ENCODE measurements around the gene KIF16B. TPM values are rescaled to one million over a fixed set of nuclear protein-coding genes. Genes with fewer than 3 reads are reported as not detected.

The KIF16B gene
- total RNA-seq, 1 donor from 2014 or later: 8.1 TPM

DNA sequence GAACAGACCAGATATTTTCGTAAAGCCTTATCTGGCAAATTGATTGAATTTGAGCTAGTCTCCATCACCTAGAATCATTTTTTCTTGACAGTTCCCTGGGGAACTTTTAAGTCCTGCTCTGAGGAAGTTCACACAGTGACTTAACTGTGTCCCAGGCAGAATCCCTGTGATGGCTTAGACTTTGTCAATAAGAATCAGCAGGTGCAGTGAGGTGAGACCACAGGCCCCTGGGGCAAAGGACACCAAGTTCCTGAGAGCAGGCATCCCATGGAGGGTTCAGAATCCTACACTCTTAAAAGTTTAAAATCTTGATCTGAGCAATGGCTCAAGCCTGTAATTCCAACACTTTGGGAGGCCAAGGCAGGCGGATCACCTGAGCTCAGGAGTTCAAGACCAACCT, 13.0 kb downstream of the KIF16B start:
- Mint-ChIP-seq H3K27me3 (ENCODE audit: insufficient read depth) (no peaks in the 10 kb centered on the region), H3K9me3 (peaks cover 3% of the 10 kb centered on the region), H3K36me3 (ENCODE audit: low read depth) (no peaks in the 10 kb centered on the region), H3K4me1 (ENCODE audit: low read depth) (peaks cover 6% of the 10 kb centered on the region), H3K4me3 (no peak overlapping the region), H3K27ac (no peak overlapping the region)
- intact Hi-C loops (cut with micrococcal nuclease): no loop called here
- no peak for DNase-seq (ENCODE audit: low spot score)

DNA sequence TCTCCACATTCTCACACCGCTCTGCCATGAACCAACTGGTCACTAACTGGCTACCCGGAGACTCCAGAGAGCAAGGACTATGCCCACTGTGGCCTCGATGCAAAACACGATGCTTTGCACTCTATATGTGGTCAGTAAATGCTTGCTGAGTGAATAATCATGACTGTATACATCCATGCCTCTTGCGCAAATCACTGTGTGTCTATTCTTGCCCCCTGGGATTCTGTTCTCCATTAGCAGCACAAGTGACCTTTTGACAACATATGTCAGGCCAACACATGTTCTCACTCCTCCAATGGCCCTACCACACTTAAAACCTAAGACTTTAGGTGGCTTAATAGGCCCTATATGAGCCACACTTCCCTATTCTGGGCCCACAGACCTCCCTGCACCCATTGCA, 16.9 kb downstream of the KIF16B start:
- H3K4me1 Mint-ChIP-seq (ENCODE audit: low read depth): no peaks in the 10 kb centered on the region
- H3K27me3 Mint-ChIP-seq (ENCODE audit: insufficient read depth): no peaks in the 10 kb centered on the region
- H3K9me3 Mint-ChIP-seq: peaks cover 3% of the 10 kb centered on the region
- H3K4me3 Mint-ChIP-seq: no peak overlapping the region
- no peak for DNase-seq (ENCODE audit: low spot score)
- no peak overlapping the region for H3K27ac Mint-ChIP-seq
- peaks cover 5% of the 10 kb centered on the region for H3K36me3 Mint-ChIP-seq (ENCODE audit: low read depth)
- intact Hi-C loops (cut with micrococcal nuclease): no loop called here

DNA sequence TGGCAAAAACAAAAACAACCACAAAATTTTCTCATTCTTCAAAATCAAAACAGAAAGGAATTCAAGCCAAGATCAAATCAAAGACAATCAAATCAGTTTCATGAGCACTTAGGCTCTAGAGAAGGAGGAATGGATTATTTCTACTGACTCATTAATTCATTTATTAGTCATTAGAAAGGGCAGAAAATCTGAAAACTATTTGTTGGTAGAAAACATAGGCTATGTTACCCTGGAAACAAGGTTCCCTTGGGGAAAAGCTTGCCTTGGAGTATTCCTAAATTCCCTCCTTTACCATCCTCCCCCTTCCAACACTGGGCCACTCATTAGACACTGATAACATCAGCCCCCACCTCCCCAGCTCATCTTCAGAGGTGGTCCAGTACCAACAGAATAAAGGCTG, 17.5 kb downstream of the KIF16B start:
- no peak for DNase-seq (ENCODE audit: low spot score)
- H3K27me3 Mint-ChIP-seq (ENCODE audit: insufficient read depth): no peaks in the 10 kb centered on the region
- no peaks in the 10 kb centered on the region for H3K4me1 Mint-ChIP-seq (ENCODE audit: low read depth)
- no peak overlapping the region for H3K4me3 Mint-ChIP-seq
- H3K27ac Mint-ChIP-seq: no peak overlapping the region
- peaks cover 3% of the 10 kb centered on the region for H3K9me3 Mint-ChIP-seq
- H3K36me3 Mint-ChIP-seq (ENCODE audit: low read depth): peaks cover 6% of the 10 kb centered on the region
- intact Hi-C loops (cut with micrococcal nuclease): no loop called here

DNA sequence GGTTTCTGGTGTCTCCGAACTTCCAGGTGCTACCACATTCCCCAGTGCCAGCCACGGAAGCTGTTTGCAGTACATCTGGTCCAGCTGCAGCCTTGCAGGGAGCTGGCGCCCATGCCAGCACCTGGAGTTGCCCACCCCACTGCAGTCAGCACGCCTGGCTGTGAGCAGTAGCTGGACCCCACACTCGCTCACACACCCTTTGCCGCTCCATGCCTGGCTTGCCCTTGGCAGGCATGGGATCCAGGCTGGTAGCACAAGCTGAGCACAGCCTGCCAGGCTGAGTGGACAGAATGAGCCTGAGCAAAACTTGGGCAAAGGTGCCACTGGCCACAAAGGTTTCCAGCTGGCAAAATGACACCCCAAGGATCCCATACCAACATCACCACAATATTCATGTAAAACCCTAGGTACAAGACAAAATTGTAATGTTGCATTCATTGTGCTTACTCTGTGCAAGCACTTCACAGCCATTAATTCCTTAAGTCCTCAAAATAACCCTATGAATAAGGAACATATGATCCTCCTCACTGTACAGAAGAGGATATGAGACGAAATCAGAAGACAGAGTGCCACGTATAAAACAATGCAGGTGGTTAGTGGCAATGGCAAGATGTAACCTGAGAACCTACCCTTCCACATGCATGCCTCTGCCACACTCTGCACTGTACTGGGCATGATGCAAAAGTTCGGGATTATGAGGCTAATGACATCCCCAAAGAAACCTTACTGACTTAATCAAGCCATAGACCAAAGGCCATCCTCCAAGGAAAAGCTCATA, 18.3 kb downstream of the KIF16B start:
- Mint-ChIP-seq H3K27me3 (ENCODE audit: insufficient read depth) (no peaks in the 10 kb centered on the region), H3K4me1 (ENCODE audit: low read depth) (no peaks in the 10 kb centered on the region), H3K27ac (no peak overlapping the region), H3K4me3 (no peak overlapping the region), H3K36me3 (ENCODE audit: low read depth) (peaks cover 6% of the 10 kb centered on the region), H3K9me3 (peaks cover 3% of the 10 kb centered on the region)
- DNase-seq (ENCODE audit: low spot score): no peak
- intact Hi-C loops (cut with micrococcal nuclease): no loop called here

DNA sequence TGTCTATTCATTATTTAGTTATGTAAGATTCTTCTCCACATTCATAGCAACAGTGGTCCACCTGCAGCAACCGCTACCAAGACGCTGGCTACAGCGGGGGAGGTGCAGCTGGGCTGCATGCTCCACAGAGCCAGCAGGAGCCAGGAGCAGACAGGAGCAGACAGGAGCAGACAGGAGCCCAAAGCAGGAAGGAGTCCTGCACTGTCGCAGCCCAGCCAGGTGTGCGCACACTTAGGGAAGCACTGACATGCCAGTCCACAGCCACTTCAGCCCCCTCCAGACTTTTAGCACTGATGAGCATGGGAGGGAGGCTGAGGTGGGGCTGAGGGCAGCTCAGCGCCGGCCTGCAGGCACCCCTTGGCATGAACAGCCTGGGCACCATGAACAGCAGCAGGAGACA, 19.6 kb downstream of the KIF16B start:
- Mint-ChIP-seq H3K27ac (no peak overlapping the region), H3K4me1 (ENCODE audit: low read depth) (no peaks in the 10 kb centered on the region), H3K36me3 (ENCODE audit: low read depth) (peaks cover 6% of the 10 kb centered on the region), H3K4me3 (no peak overlapping the region), H3K9me3 (peaks cover 3% of the 10 kb centered on the region), H3K27me3 (ENCODE audit: insufficient read depth) (no peaks in the 10 kb centered on the region)
- intact Hi-C loops (cut with micrococcal nuclease): no loop called here
- DNase-seq (ENCODE audit: low spot score): no peak

DNA sequence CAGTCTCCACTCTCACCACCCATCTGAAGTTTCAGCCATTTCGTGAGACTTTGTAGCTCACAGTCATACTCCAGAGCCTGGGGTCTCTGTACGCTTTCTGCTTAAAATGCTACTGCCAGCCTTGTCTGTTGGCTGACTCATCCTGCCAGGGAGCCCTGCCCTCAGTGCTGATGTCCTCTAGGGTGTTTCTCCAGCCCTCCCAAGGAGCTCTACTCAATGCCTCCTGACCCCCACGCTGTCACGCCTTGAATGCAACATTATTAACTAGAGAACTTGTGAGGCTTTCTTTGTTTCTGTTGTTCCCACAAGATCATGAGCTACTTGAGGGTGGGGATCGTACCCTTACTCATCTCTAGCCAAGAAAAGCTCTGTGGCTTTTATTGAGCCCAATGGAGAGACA, 20.1 kb downstream of the KIF16B start:
- Mint-ChIP-seq H3K9me3 (peaks cover 3% of the 10 kb centered on the region), H3K27me3 (ENCODE audit: insufficient read depth) (no peaks in the 10 kb centered on the region), H3K36me3 (ENCODE audit: low read depth) (peaks cover 6% of the 10 kb centered on the region), H3K4me1 (ENCODE audit: low read depth) (no peaks in the 10 kb centered on the region), H3K4me3 (no peak overlapping the region), H3K27ac (no peak overlapping the region)
- no peak for DNase-seq (ENCODE audit: low spot score)
- intact Hi-C loops (cut with micrococcal nuclease): no loop called here

DNA sequence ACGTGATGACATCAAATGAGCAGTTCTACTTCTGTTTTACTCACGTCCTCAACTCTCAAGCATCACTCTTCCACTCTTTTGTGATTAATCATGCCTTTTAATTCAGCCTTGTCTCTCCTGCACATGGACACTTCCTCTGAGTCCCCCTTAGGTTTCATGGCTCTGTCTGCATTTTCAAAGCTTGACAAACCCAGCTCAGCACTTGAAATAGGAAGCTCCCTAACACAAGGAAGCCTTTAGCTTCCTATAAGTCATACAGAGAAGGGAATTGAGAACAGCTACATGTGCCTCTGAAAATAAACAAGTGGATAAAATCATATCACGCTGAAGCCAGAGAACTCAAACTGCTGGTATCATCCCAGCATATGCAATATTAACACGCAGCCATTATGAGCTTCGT, 21.2 kb downstream of the KIF16B start:
- Mint-ChIP-seq H3K27ac (no peak overlapping the region), H3K4me1 (ENCODE audit: low read depth) (no peaks in the 10 kb centered on the region)

DNA sequence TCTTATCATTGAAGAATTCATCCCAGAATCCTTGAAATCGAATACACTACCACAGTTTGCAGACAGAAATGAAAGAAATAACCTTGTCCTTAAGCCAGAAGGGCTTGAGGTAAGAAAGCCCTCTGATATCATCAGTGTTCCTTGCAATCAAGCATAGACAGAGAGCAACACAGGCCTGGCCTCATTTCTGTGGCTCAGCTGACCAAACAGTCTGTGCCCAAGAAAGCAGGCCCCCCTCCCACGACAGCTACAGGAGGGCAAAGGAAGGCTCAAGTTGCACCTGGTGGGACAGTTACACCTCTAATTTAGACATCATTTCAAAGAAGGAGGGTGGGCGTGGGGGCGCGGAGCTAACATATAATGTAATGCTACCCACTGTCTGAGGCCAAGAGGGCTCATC, 21.6 kb downstream of the KIF16B start:
- intact Hi-C loops (cut with micrococcal nuclease): no loop called here

More for the DNA sequence above, 21.2 kb downstream of the KIF16B start:
- H3K36me3 Mint-ChIP-seq (ENCODE audit: low read depth): peaks cover 6% of the 10 kb centered on the region
- no peak overlapping the region for H3K4me3 Mint-ChIP-seq
- peaks cover 3% of the 10 kb centered on the region for H3K9me3 Mint-ChIP-seq
- no peak for DNase-seq (ENCODE audit: low spot score)
- intact Hi-C loops (cut with micrococcal nuclease): no loop called here
- no peaks in the 10 kb centered on the region for H3K27me3 Mint-ChIP-seq (ENCODE audit: insufficient read depth)

DNA sequence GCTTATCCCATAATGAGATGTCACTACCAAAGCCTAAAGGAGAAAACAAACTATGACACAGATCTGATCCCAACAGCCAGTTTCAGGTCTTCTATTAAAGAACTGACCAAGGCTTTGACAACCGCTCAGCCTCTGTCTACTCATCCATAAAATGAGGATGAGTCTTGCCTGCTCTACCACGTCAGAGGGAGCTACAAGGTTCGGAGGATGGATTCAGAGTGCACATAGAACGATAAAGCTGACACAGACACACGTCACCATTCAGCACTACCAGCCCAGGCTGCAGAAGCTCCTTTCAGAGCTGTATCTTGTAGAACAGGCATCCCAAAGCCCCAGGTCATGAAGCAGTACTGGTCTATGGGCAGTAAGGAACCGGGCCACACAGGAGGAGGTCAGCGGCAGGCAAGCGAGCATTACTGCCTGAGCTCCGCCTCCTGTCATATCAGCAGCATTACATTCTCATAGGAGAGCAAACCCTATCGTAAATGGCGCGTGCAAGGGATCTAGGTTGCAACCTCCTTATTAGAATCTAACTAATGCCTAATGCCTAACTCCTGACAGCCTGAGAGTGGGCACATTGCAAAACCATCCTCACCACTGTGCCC, 25.1 kb downstream of the KIF16B start:
- no peak overlapping the region for H3K27ac Mint-ChIP-seq
- H3K4me3 Mint-ChIP-seq: no peak overlapping the region
- intact Hi-C loops (cut with micrococcal nuclease): no loop called here
- no peaks in the 10 kb centered on the region for H3K4me1 Mint-ChIP-seq (ENCODE audit: low read depth)
- no peaks in the 10 kb centered on the region for H3K27me3 Mint-ChIP-seq (ENCODE audit: insufficient read depth)
- peaks cover 6% of the 10 kb centered on the region for H3K36me3 Mint-ChIP-seq (ENCODE audit: low read depth)
- H3K9me3 Mint-ChIP-seq: peaks cover 3% of the 10 kb centered on the region
- DNase-seq (ENCODE audit: low spot score): no peak

More for the DNA sequence above, 21.6 kb downstream of the KIF16B start:
- Mint-ChIP-seq H3K27me3 (ENCODE audit: insufficient read depth) (no peaks in the 10 kb centered on the region), H3K4me1 (ENCODE audit: low read depth) (no peaks in the 10 kb centered on the region), H3K27ac (no peak overlapping the region), H3K9me3 (peaks cover 3% of the 10 kb centered on the region), H3K4me3 (no peak overlapping the region), H3K36me3 (ENCODE audit: low read depth) (peaks cover 6% of the 10 kb centered on the region)
- no peak for DNase-seq (ENCODE audit: low spot score)

DNA sequence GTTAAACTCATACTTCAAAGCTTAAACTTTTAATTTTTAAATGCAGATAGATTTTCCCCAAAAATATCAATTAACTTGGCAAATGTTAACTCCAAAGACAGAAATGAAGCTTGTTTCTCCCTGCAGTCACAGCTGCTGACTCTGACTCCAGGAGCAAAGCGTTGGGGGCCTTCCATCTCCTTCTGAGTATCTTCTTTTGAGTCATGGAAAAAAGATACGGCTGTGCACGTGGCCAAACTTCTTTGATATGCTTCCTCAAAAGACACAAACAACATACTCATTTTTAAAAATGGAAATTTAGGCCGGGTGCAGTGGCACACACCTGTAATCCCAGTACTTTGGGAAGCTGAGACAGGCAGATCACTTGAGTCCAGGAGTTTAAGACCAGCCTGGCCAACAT, 28.3 kb downstream of the KIF16B start:
- no peak overlapping the region for H3K27ac Mint-ChIP-seq
- H3K4me1 Mint-ChIP-seq (ENCODE audit: low read depth): no peaks in the 10 kb centered on the region
- H3K36me3 Mint-ChIP-seq (ENCODE audit: low read depth): no peaks in the 10 kb centered on the region
- intact Hi-C loops (cut with micrococcal nuclease): no loop called here
- H3K9me3 Mint-ChIP-seq: no peaks in the 10 kb centered on the region
- DNase-seq (ENCODE audit: low spot score): no peak
- H3K4me3 Mint-ChIP-seq: no peak overlapping the region
- no peaks in the 10 kb centered on the region for H3K27me3 Mint-ChIP-seq (ENCODE audit: insufficient read depth)

DNA sequence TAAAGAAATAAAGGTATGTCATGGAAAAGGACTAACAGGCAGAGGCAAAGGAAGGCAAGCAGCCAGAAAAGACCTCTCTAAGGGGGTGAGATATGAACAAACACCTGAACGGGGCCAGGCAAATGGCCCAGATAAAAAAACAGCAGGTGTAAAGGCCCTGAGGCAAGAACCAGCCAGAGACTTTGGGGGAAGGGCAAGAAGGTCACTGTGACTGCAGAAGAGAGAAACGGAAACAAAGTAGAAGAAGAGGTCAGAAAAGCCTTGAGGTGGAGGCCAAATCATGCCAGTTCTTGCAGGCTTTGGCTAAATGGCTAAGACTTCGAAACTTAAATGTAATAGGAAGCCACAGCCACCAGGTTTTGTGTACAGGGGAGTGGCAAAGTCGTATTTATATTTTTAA, 30.8 kb downstream of the KIF16B start:
- H3K9me3 Mint-ChIP-seq: no peaks in the 10 kb centered on the region
- no peaks in the 10 kb centered on the region for H3K27me3 Mint-ChIP-seq (ENCODE audit: insufficient read depth)
- no peak overlapping the region for H3K4me3 Mint-ChIP-seq
- no peak overlapping the region for H3K27ac Mint-ChIP-seq
- no peaks in the 10 kb centered on the region for H3K36me3 Mint-ChIP-seq (ENCODE audit: low read depth)
- no peaks in the 10 kb centered on the region for H3K4me1 Mint-ChIP-seq (ENCODE audit: low read depth)
- intact Hi-C loops (cut with micrococcal nuclease): no loop called here
- no peak for DNase-seq (ENCODE audit: low spot score)

DNA sequence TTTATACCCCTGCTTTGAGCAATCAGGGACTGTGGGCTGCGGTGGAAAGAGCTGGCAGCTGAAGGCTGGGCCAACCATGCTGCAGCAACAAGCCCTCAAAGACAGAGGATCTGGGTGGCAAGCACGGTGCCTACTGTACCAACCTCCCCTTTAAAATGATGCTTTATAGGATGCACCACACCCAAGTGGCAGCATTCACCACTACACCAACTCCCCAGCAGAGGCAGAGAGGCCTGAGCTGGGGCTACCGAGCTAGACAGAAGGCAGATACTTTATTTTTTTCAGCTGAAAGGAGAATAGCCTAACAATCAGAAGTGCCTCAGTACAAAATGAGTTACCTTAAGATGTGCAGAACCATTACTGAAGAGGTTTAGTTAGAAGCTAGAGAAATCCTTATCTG, 31.4 kb downstream of the KIF16B start:
- Mint-ChIP-seq H3K4me3 (no peak overlapping the region), H3K36me3 (ENCODE audit: low read depth) (no peaks in the 10 kb centered on the region), H3K4me1 (ENCODE audit: low read depth) (no peaks in the 10 kb centered on the region), H3K27me3 (ENCODE audit: insufficient read depth) (no peaks in the 10 kb centered on the region), H3K9me3 (no peaks in the 10 kb centered on the region), H3K27ac (no peak overlapping the region)
- intact Hi-C loops (cut with micrococcal nuclease): no loop called here
- no peak for DNase-seq (ENCODE audit: low spot score)

DNA sequence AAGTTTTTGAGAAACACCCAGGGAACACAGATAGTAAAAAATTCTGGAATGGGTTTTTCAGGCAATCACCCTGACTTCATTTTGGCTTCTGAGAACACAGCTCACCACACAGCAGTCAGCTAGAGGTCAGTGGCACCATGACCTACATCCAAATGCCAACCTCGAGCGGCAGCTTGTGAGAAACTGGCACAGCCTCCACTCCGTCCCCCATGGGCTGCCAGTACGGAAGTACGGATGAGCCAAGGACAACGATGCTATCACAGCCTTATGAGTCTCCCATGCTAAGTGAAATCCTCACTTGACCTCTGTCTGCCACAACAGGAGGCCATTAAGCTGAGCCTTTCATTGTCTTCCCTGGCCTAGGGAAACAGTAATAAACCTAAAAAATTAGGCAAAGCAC, 32.0 kb downstream of the KIF16B start:
- no peaks in the 10 kb centered on the region for H3K36me3 Mint-ChIP-seq (ENCODE audit: low read depth)
- no peak overlapping the region for H3K4me3 Mint-ChIP-seq
- H3K9me3 Mint-ChIP-seq: no peaks in the 10 kb centered on the region
- no peaks in the 10 kb centered on the region for H3K27me3 Mint-ChIP-seq (ENCODE audit: insufficient read depth)
- no peaks in the 10 kb centered on the region for H3K4me1 Mint-ChIP-seq (ENCODE audit: low read depth)
- no peak overlapping the region for H3K27ac Mint-ChIP-seq
- DNase-seq (ENCODE audit: low spot score): no peak
- intact Hi-C loops (cut with micrococcal nuclease): no loop called here

Data from activated T-helper 1 cell treated with anti-CD3 and anti-CD28 coated beads, Interleukin-12 subunit alpha, Interleukin-12 subunit beta, Interleukin-2, Interleukin-4 antibody, amounts not matched to agents 30 ng/mL and 10 ng/mL and 1 ng/mL, durations not matched to agents 14 hours and 24 hours and 36 hours (primary cell).